Natural killer cell (primary cell): ENCODE results near the gene DSCAML1. TPM values are rescaled to one million over a fixed set of nuclear protein-coding genes. Genes with fewer than 3 reads are reported as not detected.

Experiments used
- ATAC-seq, 3 donors: fragments of 150-1000 bp in 2 of 3; fragments of 200-7000 bp in 1 of 3; cut with Tn5 transposase; 1 replicate in 1 of 3; 2 replicates in 2 of 3; pipeline ENCODE4 v1.10.0; 2021; ENCODE audit warnings: mild to moderate bottlenecking in 2 of 3, moderate library complexity in 2 of 3
- DNase-seq, 2 donors: peaks; one replicate each; pipeline versions ENCODE4 v3.0.0 to v3.0.0-alpha.2; 2013 to 2021; ENCODE audit warnings: mixed read lengths in 1 of 2
- H3K27ac ChIP-seq: one replicate; pipeline ENCODE4 v1.5.1; 2013; ENCODE audit warnings: mild to moderate bottlenecking, low read length
- H3K27me3 ChIP-seq: one replicate; pipeline ENCODE4 v1.6.1; 2013; ENCODE audit warnings: low read length; ENCODE audit not compliant: control insufficient read depth, insufficient read depth
- H3K36me3 ChIP-seq: one replicate; pipeline ENCODE4 v1.6.1; 2013; ENCODE audit warnings: low read length; ENCODE audit not compliant: control insufficient read depth, insufficient read depth
- H3K4me1 ChIP-seq: one replicate; pipeline ENCODE4 v1.6.1; 2013; ENCODE audit warnings: low read length; ENCODE audit not compliant: control insufficient read depth, insufficient read depth
- H3K4me3 ChIP-seq: one replicate; pipeline ENCODE4 v1.5.1; 2013; ENCODE audit warnings: low read length
- H3K9me3 ChIP-seq: one replicate; pipeline ENCODE4 v1.6.1; 2013; ENCODE audit warnings: low read length; ENCODE audit not compliant: control insufficient read depth, insufficient read depth
- H3K27ac Mint-ChIP-seq, 2 donors: one replicate each; pipeline ENCODE4 v1.8.0; 2022; ENCODE audit warnings: mild to moderate bottlenecking in 2 of 2, mixed read lengths in 2 of 2, moderate library complexity in 1 of 2
- H3K27me3 Mint-ChIP-seq, 2 donors: one replicate each; pipeline ENCODE4 v1.8.0; 2022; ENCODE audit warnings: low read depth in 2 of 2, mixed read lengths in 2 of 2
- H3K36me3 Mint-ChIP-seq: one replicate; pipeline ENCODE4 v1.8.0; 2022; ENCODE audit warnings: mixed read lengths
- H3K4me1 Mint-ChIP-seq, 2 donors: one replicate each; pipeline ENCODE4 v1.8.0; 2022; ENCODE audit warnings: mixed read lengths in 2 of 2
- H3K4me3 Mint-ChIP-seq: one replicate; pipeline ENCODE4 v1.8.0; 2022; ENCODE audit warnings: mild to moderate bottlenecking, moderate library complexity, mixed read lengths
- H3K9me3 Mint-ChIP-seq, 2 donors: one replicate each; pipeline ENCODE4 v1.8.0; 2022; ENCODE audit warnings: mixed read lengths in 2 of 2
- CTCF ChIP-seq: fragments of 200-600 bp; IDR thresholded peaks from one replicate; pipeline ENCODE4 v1.8.0; 2022; ENCODE audit warnings: antibody characterized with exemption
- WGBS: methylation state at CpG from one replicate; pipeline ENCODE4 v1.1.7; 2013; ENCODE audit warnings: missing lambda C conversion rate; ENCODE audit not compliant: insufficient coverage; 5-methylcytosine and 5-hydroxymethylcytosine counted together
- intact Hi-C: fragments of 100-400 bp; cut with micrococcal nuclease; formaldehyde crosslinking; loops from one replicate; pipeline ENCODE4 v1.14.2; 2022
- total RNA-seq, 4 donors: library from RNA; stranded (reverse); fragments of 120-200 nt in 1 of 4; gene quantifications; one replicate each; pipeline versions ENCODE4 v1.2.3 to v1.2.4, GENCODE V29; 2013 to 2022

Gene DSCAML1
- total RNA-seq, 3 donors from 2014 or later (not counting 1 experiment from before 2014, with no cell fraction given), result 0.66 TPM; not detected in 2

DNA sequence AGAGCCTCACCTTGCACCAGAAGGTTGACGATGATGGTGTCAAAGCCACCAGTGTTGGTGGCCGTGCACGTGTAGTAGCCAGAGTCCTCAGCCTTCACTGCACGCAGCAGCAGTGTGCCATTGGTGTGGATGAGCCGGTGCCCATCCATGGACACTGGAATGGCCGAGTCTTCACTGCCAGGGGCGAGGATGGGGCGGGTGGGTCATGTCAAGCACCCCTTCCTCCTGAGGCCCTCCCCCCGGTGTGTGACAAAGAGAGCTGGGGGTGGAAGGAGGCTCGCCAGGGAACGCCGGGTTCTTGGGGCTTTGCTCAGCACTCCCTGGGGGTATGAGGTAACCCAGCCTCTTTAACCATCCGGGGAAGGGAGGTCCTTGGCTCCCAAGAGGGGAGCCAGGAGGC is 357.8 kb downstream of the DSCAML1 start:
- Mint-ChIP-seq H3K9me3 (no peaks in the 10 kb centered on the region), H3K27ac (no peak overlapping the region), H3K27me3 (peaks cover 19% of the 10 kb centered on the region in 2 donors), H3K4me1 (no peaks in the 10 kb centered on the region), H3K4me3 (no peak overlapping the region), H3K36me3 (no peaks in the 10 kb centered on the region)
- ATAC-seq (no peak), DNase-seq (no peak)
- intact Hi-C loops, result no loop called here
- Histone ChIP-seq H3K27me3 (no peaks in the 10 kb centered on the region), H3K4me1 (no peaks in the 10 kb centered on the region), H3K4me3 (no peak overlapping the region), H3K9me3 (no peaks in the 10 kb centered on the region), H3K36me3 (no peaks in the 10 kb centered on the region), H3K27ac (no peak overlapping the region)
- 85% methylated on average over 13 of the region's 13 CpGs for WGBS
- TF ChIP-seq CTCF, result no peak

- no peaks in the 10 kb centered on the region for H3K9me3 Mint-ChIP-seq
- WGBS, result 84% methylated on average over 14 of the region's 17 CpGs
- Histone ChIP-seq H3K36me3 (no peaks in the 10 kb centered on the region), H3K27me3 (no peaks in the 10 kb centered on the region), H3K4me3 (no peak overlapping the region), H3K4me1 (no peaks in the 10 kb centered on the region), H3K27ac (no peak overlapping the region), H3K9me3 (no peaks in the 10 kb centered on the region)
- ATAC-seq (no peak), DNase-seq (no peak)
- H3K4me3 Mint-ChIP-seq, result no peak overlapping the region
- peaks cover 14% of the 10 kb centered on the region in 2 donors for H3K27me3 Mint-ChIP-seq
- H3K36me3 Mint-ChIP-seq, result no peaks in the 10 kb centered on the region
- no peak overlapping the region for H3K27ac Mint-ChIP-seq
- H3K4me1 Mint-ChIP-seq, result no peaks in the 10 kb centered on the region
- TF ChIP-seq CTCF, result no peak
- intact Hi-C loops, result no loop called here
These were observed 358.5 kb downstream of the DSCAML1 start for GRCh38 chr11:117438371-117439000.

- Histone ChIP-seq H3K4me3 (no peak overlapping the region), H3K27ac (no peak overlapping the region), H3K9me3 (no peaks in the 10 kb centered on the region), H3K36me3 (no peaks in the 10 kb centered on the region), H3K27me3 (no peaks in the 10 kb centered on the region), H3K4me1 (no peaks in the 10 kb centered on the region)
- Mint-ChIP-seq H3K27ac (no peak overlapping the region), H3K4me1 (no peaks in the 10 kb centered on the region), H3K9me3 (no peaks in the 10 kb centered on the region), H3K4me3 (no peak overlapping the region), H3K27me3 (peaks cover 11 to 14% of the 10 kb centered on the region in 2 donors), H3K36me3 (no peaks in the 10 kb centered on the region)
- no peak for DNase-seq
- no peak for TF ChIP-seq CTCF
- intact Hi-C loops, result no loop called here
- ATAC-seq, result no peak
- WGBS, result 87% methylated on average over 14 of the region's 14 CpGs
These were observed 359.3 kb downstream of the DSCAML1 start for GRCh38 chr11:117437791-117438130.
